Progenitor cell of endocrine pancreas (in vitro differentiated cells): ENCODE results near the gene PRPF40B. TPM values are rescaled to one million over a fixed set of nuclear protein-coding genes. Genes with fewer than 3 reads are reported as not detected.

Experiments
- DNase-seq: peaks from one replicate; pipeline ENCODE4 v3.0.0; 2021; ENCODE audit warnings: low spot score; ENCODE audit not compliant: unreplicated experiment
- H3K27ac Mint-ChIP-seq: 2 replicates; pipeline ENCODE4 v1.8.0; 2021; ENCODE audit warnings: mild to moderate bottlenecking, moderate library complexity, mixed read lengths
- H3K27me3 Mint-ChIP-seq: 2 replicates; pipeline ENCODE4 v1.8.0; 2021; ENCODE audit warnings: mixed read lengths
- H3K36me3 Mint-ChIP-seq: 2 replicates; pipeline ENCODE4 v1.8.0; 2022; ENCODE audit warnings: mixed read lengths; ENCODE audit not compliant: insufficient read depth
- H3K4me1 Mint-ChIP-seq: 2 replicates; pipeline ENCODE4 v1.8.0; 2021; ENCODE audit warnings: low read depth, mixed read lengths
- H3K4me3 Mint-ChIP-seq: 2 replicates; pipeline ENCODE4 v1.8.0; 2021; ENCODE audit warnings: low read depth, mild to moderate bottlenecking, moderate library complexity, mixed read lengths
- H3K9me3 Mint-ChIP-seq: 2 replicates; pipeline ENCODE4 v1.8.0; 2021; ENCODE audit warnings: low read depth, mixed read lengths
- total RNA-seq: library from RNA; stranded (reverse); gene quantifications from 2 replicates; pipeline ENCODE4 v1.2.1, GENCODE V29; 2021
- TF ChIP-seq, protein P1 (sequence below): fragments of 200-600 bp; sonication (generic); IDR thresholded peaks from one replicate; pipeline ENCODE4 v1.5.0; 2021; ENCODE audit warnings: antibody characterized with exemption, mild to moderate bottlenecking; ENCODE audit not compliant: unreplicated experiment

The PRPF40B gene
- total RNA-seq, 1 donor from 2014 or later = 63.4 TPM

DNA sequence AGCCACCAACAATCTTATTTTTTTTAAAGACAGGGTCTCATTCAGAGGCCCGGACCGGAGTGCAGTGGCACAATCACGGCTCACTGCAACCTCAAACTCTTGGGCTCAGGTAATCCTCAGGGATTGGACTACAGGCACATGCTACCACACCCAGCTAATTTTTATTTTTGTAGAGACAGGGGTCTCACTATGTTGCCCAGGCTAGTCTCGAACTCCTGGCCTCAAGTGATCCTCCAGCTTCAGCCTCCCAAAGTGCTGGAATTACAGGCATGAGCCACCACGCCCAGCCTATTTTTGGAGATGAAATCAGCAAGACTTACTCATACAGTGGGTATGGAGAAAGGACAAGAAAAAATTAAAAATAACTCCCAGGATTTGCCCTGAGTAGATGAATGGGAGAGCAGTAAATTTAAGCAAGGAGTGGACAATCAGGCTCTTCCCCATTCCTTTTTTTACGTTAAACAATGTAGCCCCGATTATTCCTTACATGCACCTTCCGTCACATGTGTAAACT lies 70.6 kb downstream of the PRPF40B start:
- no peak overlapping the region for H3K27ac Mint-ChIP-seq

More for the DNA sequence above, 70.6 kb downstream of the PRPF40B start:
- Mint-ChIP-seq H3K4me1 (peaks cover 12% of the 10 kb centered on the region), H3K27me3 (peaks cover 8% of the 10 kb centered on the region), H3K4me3 (no peak overlapping the region), H3K9me3 (no peaks in the 10 kb centered on the region), H3K36me3 (no peaks in the 10 kb centered on the region)
- TF ChIP-seq, protein P1, sequence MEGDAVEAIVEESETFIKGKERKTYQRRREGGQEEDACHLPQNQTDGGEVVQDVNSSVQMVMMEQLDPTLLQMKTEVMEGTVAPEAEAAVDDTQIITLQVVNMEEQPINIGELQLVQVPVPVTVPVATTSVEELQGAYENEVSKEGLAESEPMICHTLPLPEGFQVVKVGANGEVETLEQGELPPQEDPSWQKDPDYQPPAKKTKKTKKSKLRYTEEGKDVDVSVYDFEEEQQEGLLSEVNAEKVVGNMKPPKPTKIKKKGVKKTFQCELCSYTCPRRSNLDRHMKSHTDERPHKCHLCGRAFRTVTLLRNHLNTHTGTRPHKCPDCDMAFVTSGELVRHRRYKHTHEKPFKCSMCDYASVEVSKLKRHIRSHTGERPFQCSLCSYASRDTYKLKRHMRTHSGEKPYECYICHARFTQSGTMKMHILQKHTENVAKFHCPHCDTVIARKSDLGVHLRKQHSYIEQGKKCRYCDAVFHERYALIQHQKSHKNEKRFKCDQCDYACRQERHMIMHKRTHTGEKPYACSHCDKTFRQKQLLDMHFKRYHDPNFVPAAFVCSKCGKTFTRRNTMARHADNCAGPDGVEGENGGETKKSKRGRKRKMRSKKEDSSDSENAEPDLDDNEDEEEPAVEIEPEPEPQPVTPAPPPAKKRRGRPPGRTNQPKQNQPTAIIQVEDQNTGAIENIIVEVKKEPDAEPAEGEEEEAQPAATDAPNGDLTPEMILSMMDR = no peak
- DNase-seq = no peak

Other genes starting within 250 kb of the PRPF40B start
- 29.2 and 31.9 TPM in 2 replicates for gene KCNH3, start 84.5 kb upstream of the PRPF40B start, total RNA-seq
- 88.1 and 92.6 TPM in 2 replicates for gene MCRS1, start 55.4 kb upstream of the PRPF40B start, total RNA-seq
- gene FAM186B, start 17.9 kb upstream of the PRPF40B start, total RNA-seq = 0.20 and 0.24 TPM in 2 replicates
- gene FMNL3, start 83.8 kb downstream of the PRPF40B start, total RNA-seq = 10.8 and 11.9 TPM in 2 replicates
- gene TMBIM6, start 118.0 kb downstream of the PRPF40B start, total RNA-seq = 442 and 449 TPM in 2 replicates
- 33.4 and 34.5 TPM in 2 replicates for gene NCKAP5L, start 204.9 kb downstream of the PRPF40B start, total RNA-seq
- 6.1 and 7.3 TPM in 2 replicates for gene BCDIN3D, start 219.5 kb downstream of the PRPF40B start, total RNA-seq